Fibroblast of lung (primary cell): Measurements from ENCODE around the gene UBA7.

Experiments
- EZH2 ChIP-seq: IDR thresholded peaks from 2 replicates; pipeline ENCODE4 v1.5.1; 2012; ENCODE audit warnings: low read length, control low read depth, mild to moderate bottlenecking; ENCODE audit errors: missing control alignments
- TF ChIP-seq, protein P1 (sequence below), 2 donors: IDR thresholded peaks in 1 of 2; conservative IDR thresholded peaks in 1 of 2; 1 replicate in 1 of 2; 2 replicates in 1 of 2; pipeline ENCODE4 v1.5.1; 2011 to 2012; ENCODE audit warnings: low read length in 2 of 2, control low read depth in 1 of 2, inconsistent platforms in 1 of 2, low read depth in 1 of 2, mild to moderate bottlenecking in 1 of 2

- TF ChIP-seq, protein P1, sequence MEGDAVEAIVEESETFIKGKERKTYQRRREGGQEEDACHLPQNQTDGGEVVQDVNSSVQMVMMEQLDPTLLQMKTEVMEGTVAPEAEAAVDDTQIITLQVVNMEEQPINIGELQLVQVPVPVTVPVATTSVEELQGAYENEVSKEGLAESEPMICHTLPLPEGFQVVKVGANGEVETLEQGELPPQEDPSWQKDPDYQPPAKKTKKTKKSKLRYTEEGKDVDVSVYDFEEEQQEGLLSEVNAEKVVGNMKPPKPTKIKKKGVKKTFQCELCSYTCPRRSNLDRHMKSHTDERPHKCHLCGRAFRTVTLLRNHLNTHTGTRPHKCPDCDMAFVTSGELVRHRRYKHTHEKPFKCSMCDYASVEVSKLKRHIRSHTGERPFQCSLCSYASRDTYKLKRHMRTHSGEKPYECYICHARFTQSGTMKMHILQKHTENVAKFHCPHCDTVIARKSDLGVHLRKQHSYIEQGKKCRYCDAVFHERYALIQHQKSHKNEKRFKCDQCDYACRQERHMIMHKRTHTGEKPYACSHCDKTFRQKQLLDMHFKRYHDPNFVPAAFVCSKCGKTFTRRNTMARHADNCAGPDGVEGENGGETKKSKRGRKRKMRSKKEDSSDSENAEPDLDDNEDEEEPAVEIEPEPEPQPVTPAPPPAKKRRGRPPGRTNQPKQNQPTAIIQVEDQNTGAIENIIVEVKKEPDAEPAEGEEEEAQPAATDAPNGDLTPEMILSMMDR (conservative IDR thresholded peaks at IDR 0.05 in 1 of 2, IDR thresholded peaks at IDR 0.05 in 1 of 2; ENCODE audit: low read depth in 1 of 2, low read length in 2 of 2) = no peak
- no peak for TF ChIP-seq EZH2
Measured at GRCh38 chr3:49757197-49757596, 56.6 kb downstream of the UBA7 start.
